Measurements from ENCODE around the gene SMIM5. TPM values are rescaled to one million over a fixed set of nuclear protein-coding genes. Genes with fewer than 3 reads are reported as not detected.

SMIM5 gene
- total RNA-seq, 4 donors from 2014 or later: 3.8 to 6.8 (median 5.0) TPM

DNA sequence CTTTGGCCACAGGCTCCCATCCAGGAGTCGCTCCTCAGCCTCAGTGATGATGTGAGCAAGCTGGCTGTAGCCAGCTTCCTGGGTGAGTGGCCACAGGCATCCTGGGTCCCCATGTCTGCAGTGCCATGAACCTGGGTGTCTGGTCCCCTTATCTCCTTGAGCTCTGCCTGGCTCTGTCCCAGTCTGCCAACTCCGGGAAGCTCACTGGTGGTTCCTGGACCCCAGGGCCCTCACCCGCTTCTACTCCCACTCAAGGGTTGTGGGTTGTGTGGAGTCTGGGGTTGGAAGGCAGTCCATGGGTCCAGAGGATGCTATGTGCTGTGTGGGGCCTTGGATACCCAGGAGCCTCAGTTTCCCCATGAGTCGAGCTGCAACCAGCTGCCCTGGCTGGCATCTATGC, 11.7 kb upstream of the SMIM5 start:
- ATAC-seq: no peak
- Histone ChIP-seq H3K36me3 (peaks cover 0 to 95% of the 10 kb centered on the region in 2 donors), H3K9me3 (no peaks in the 10 kb centered on the region), H3K27me3 (no peaks in the 10 kb centered on the region), H3K27ac (no peak overlapping the region), H3K4me3 (no peak overlapping the region), H3K4me1 (no peaks in the 10 kb centered on the region)
- no CpG with 5 or more reads among the region's 4 CpGs for WGBS, 2 donors (ENCODE audit: low coverage in 1 of 2)
- TF ChIP-seq CTCF (IDR thresholded peaks at IDR 0.05) (no peak), POLR2A (IDR thresholded peaks at IDR 0.05) (no peak), EP300 (IDR thresholded peaks at IDR 0.05) (no peak), POLR2AphosphoS5 (IDR thresholded peaks at IDR 0.05) (no peak)

- Histone ChIP-seq H3K4me1 (no peaks in the 10 kb centered on the region), H3K27ac (no peak overlapping the region), H3K27me3 (no peaks in the 10 kb centered on the region), H3K4me3 (no peak overlapping the region), H3K36me3 (peaks cover 0 to 95% of the 10 kb centered on the region in 2 donors), H3K9me3 (no peaks in the 10 kb centered on the region)
- no peak for ATAC-seq
- TF ChIP-seq POLR2AphosphoS5 (IDR thresholded peaks at IDR 0.05) (no peak), CTCF (IDR thresholded peaks at IDR 0.05) (no peak), POLR2A (IDR thresholded peaks at IDR 0.05) (no peak), EP300 (IDR thresholded peaks at IDR 0.05) (no peak)
- 70 to 80% methylated on average over 4 to 5 of the region's 8 CpGs for WGBS, 2 donors (ENCODE audit: low coverage in 1 of 2)
These were observed 11.2 kb upstream of the SMIM5 start for GRCh38 chr17:75622076-75622475.

DNA sequence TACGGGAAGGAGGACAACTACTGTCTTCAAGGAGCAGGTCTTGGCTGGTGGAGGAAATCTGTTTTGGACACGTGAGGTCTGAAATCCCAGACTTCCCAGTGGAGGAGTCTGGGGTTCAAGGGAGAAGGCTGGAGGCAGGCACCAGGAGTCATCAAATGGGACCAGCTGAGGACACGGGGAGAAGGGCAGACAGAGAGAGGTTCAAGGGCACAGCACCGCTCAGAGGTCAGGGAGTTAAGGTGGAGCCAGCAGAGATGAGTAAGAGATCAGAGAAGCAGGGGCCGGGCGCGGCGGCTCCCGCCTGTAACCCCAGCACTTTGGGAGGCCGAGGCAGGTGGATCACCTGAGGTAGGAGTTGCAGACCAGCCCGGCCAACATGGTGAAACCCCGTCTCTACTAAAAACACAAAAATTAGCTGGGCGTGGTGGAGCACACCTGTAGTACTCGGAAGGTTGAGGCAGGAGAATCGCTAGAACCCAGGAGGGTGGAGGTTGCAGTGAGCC, 10.4 kb upstream of the SMIM5 start:
- no peaks in the 10 kb centered on the region for H3K27me3 ChIP-seq
- H3K4me3 ChIP-seq: no peak overlapping the region
- no peaks in the 10 kb centered on the region for H3K4me1 ChIP-seq
- H3K27ac ChIP-seq: no peak overlapping the region
- H3K36me3 ChIP-seq: peaks cover 0 to 95% of the 10 kb centered on the region in 2 donors
- ATAC-seq: no peak
- no peaks in the 10 kb centered on the region for H3K9me3 ChIP-seq
- TF ChIP-seq CTCF (IDR thresholded peaks at IDR 0.05): no peak
- TF ChIP-seq POLR2AphosphoS5 (IDR thresholded peaks at IDR 0.05): no peak
- no peak for TF ChIP-seq POLR2A (IDR thresholded peaks at IDR 0.05)
- TF ChIP-seq EP300 (IDR thresholded peaks at IDR 0.05): no peak
- WGBS, 2 donors (ENCODE audit: low coverage in 1 of 2): 81 to 97% methylated on average over 6 of the region's 15 CpGs

DNA sequence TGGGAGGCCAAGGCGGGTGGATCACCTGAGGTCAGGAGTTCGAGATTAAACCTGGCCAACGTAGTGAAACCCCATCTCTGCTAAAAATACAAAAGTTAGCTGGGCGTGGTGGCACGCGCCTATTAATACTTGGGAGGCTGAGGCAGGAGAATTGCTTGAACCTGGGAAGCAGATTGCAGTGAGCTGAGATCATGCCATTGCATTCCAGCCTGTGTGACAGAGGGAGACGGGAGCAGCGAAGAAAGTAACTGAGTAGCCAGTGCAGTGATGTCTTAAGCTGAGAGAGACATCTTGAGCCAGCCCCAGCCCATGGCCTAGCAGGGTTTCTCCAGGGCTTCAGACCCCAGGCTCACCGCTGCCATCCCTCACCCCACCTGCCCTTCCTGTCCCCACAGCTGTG, 9.8 kb upstream of the SMIM5 start:
- no peak overlapping the region for H3K4me3 ChIP-seq
- WGBS, 2 donors (ENCODE audit: low coverage in 1 of 2): 70 to 83% methylated on average over 3 of the region's 9 CpGs
- H3K36me3 ChIP-seq: peaks cover 0 to 94% of the 10 kb centered on the region in 2 donors
- H3K4me1 ChIP-seq: no peaks in the 10 kb centered on the region
- no peaks in the 10 kb centered on the region for H3K27me3 ChIP-seq
- no peak for TF ChIP-seq POLR2AphosphoS5 (IDR thresholded peaks at IDR 0.05)
- no peak for TF ChIP-seq CTCF (IDR thresholded peaks at IDR 0.05)
- TF ChIP-seq POLR2A (IDR thresholded peaks at IDR 0.05): no peak
- TF ChIP-seq EP300 (IDR thresholded peaks at IDR 0.05): no peak
- H3K9me3 ChIP-seq: no peaks in the 10 kb centered on the region
- no peak for ATAC-seq
- no peak overlapping the region for H3K27ac ChIP-seq

DNA sequence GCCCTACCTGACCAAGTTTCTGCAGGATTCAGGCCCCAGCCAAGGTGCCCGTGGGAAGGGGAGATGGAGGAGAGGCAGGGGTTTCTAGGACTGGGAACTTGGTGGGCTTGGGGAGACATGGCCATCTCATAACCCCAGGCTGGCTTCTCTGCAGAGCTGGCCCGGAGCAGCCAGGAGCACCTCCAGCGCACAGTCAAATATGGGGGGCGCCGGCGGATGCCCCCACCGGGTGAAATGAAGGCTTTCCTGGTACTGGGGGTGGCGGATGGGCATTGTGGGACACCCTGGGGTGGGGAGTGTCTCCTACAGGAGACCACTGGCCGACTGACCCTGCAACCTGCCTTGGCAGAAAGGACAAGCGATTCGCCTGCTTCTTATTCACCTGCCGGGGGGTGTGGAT, 9.2 kb upstream of the SMIM5 start:
- Histone ChIP-seq H3K4me3 (no peak overlapping the region), H3K36me3 (peaks cover 0 to 88% of the 10 kb centered on the region in 2 donors), H3K27me3 (no peaks in the 10 kb centered on the region), H3K27ac (no peak overlapping the region), H3K4me1 (no peaks in the 10 kb centered on the region), H3K9me3 (no peaks in the 10 kb centered on the region)
- TF ChIP-seq POLR2AphosphoS5 (IDR thresholded peaks at IDR 0.05): no peak
- TF ChIP-seq CTCF (IDR thresholded peaks at IDR 0.05): no peak
- TF ChIP-seq POLR2A (IDR thresholded peaks at IDR 0.05): no peak
- no peak for TF ChIP-seq EP300 (IDR thresholded peaks at IDR 0.05)
- ATAC-seq: no peak
- 83% methylated on average over 2 of the region's 12 CpGs; no CpG with 5 or more reads in 1 of the 2 donors for WGBS, 2 donors (ENCODE audit: low coverage in 1 of 2)

Data from gastroesophageal sphincter (tissue), 4 donors.